GM23338 (cell line): ENCODE results near the gene ANAPC5. TPM values are rescaled to one million over a fixed set of nuclear protein-coding genes. Genes with fewer than 3 reads are reported as not detected.

Experiments
- ATAC-seq: fragments of 200-7000 bp; cut with Tn5 transposase; 3 replicates; pipeline ENCODE4 v1.9.1; 2020
- DNase-seq: peaks from one replicate; pipeline ENCODE4 v3.0.0-alpha.2; 2015; ENCODE audit warnings: low spot score
- H2AFZ ChIP-seq: fragments of 200-600 bp; sonication (generic); 2 replicates; pipeline ENCODE4 v1.8.0; 2016; ENCODE audit warnings: antibody characterized with exemption, mild to moderate bottlenecking, moderate library complexity
- H3F3A ChIP-seq: fragments of 200-600 bp; sonication (generic); replicated peaks from 2 replicates; pipeline ENCODE4 v1.8.0; 2017; ENCODE audit warnings: antibody characterized with exemption, mixed run types, low read depth
- H3K27ac ChIP-seq: fragments of 200-600 bp; sonication (generic); 2 replicates; pipeline ENCODE4 v1.6.1; 2016; ENCODE audit warnings: low read depth
- H3K27me3 ChIP-seq: fragments of 200-600 bp; sonication (generic); 2 replicates; pipeline ENCODE4 v1.8.0; 2016; ENCODE audit warnings: mild to moderate bottlenecking, mixed run types, moderate library complexity; ENCODE audit not compliant: insufficient read depth
- H3K36me3 ChIP-seq: fragments of 200-600 bp; sonication (generic); 2 replicates; pipeline ENCODE4 v1.8.0; 2016; ENCODE audit warnings: mild to moderate bottlenecking; ENCODE audit not compliant: insufficient read depth
- H3K4me1 ChIP-seq: fragments of 200-600 bp; sonication (generic); 2 replicates; pipeline ENCODE4 v1.8.0; 2016; ENCODE audit warnings: mild to moderate bottlenecking, moderate library complexity; ENCODE audit not compliant: insufficient read depth
- H3K4me2 ChIP-seq: fragments of 200-600 bp; sonication (generic); 2 replicates; pipeline ENCODE4 v1.7.1; 2017; ENCODE audit warnings: mixed run types
- H3K4me3 ChIP-seq: fragments of 200-600 bp; sonication (generic); 2 replicates; pipeline ENCODE4 v1.6.1; 2016; ENCODE audit warnings: mixed run types
- H3K79me2 ChIP-seq: fragments of 200-600 bp; sonication (generic); replicated peaks from 2 replicates; pipeline ENCODE4 v1.8.0; 2017; ENCODE audit warnings: mild to moderate bottlenecking; ENCODE audit not compliant: insufficient read depth
- H3K9me2 ChIP-seq: fragments of 200-600 bp; sonication (generic); 2 replicates; pipeline ENCODE4 v1.8.0; 2017; ENCODE audit not compliant: insufficient read depth
- H4K20me1 ChIP-seq: fragments of 200-600 bp; sonication (generic); replicated peaks from 2 replicates; pipeline ENCODE4 v1.8.0; 2017; ENCODE audit warnings: mild to moderate bottlenecking; ENCODE audit not compliant: insufficient read depth
- H3K27ac Mint-ChIP-seq: 2 replicates; pipeline ENCODE4 v1.8.0; 2020; ENCODE audit warnings: inconsistent platforms, mild to moderate bottlenecking, moderate library complexity, mixed read lengths
- H3K27me3 Mint-ChIP-seq: 3 replicates; pipeline ENCODE4 v1.8.0; 2022; ENCODE audit warnings: low read depth, mild to moderate bottlenecking, moderate library complexity, mixed read lengths, inconsistent platforms; ENCODE audit not compliant: insufficient read depth, poor library complexity
- H3K36me3 Mint-ChIP-seq: 3 replicates; pipeline ENCODE4 v1.8.0; 2021; ENCODE audit warnings: low read depth, mild to moderate bottlenecking, inconsistent platforms, moderate library complexity, mixed read lengths
- H3K4me1 Mint-ChIP-seq: 3 replicates; pipeline ENCODE4 v1.8.0; 2020; ENCODE audit warnings: mild to moderate bottlenecking, inconsistent platforms, mixed read lengths
- H3K4me3 Mint-ChIP-seq: 3 replicates; pipeline ENCODE4 v1.8.0; 2021; ENCODE audit warnings: moderate library complexity, mild to moderate bottlenecking, inconsistent platforms, mixed read lengths
- H3K9me3 Mint-ChIP-seq: 3 replicates; pipeline ENCODE4 v1.8.0; 2020; ENCODE audit warnings: moderate library complexity, mild to moderate bottlenecking, inconsistent platforms, mixed read lengths
- CREB1 ChIP-seq: fragments of 250-450 bp; sonication (Bioruptor Pico); IDR thresholded peaks from 2 replicates; pipeline ENCODE4 v1.5.0; 2020; ENCODE audit warnings: low read depth, mild to moderate bottlenecking, moderate library complexity
- EZH2 ChIP-seq: fragments of 200-600 bp; sonication (generic); IDR thresholded peaks from one replicate; pipeline ENCODE4 v1.8.0; 2017; ENCODE audit warnings: antibody characterized with exemption, mild to moderate bottlenecking, low read depth; ENCODE audit not compliant: unreplicated experiment
- EZH2phosphoT487 ChIP-seq: fragments of 200-600 bp; sonication (generic); IDR thresholded peaks from one replicate; pipeline ENCODE4 v1.8.1; 2018; ENCODE audit warnings: antibody characterized with exemption; ENCODE audit not compliant: unreplicated experiment
- JUNB ChIP-seq: IDR thresholded peaks from one replicate; pipeline ENCODE4 v1.6.1; 2016; ENCODE audit warnings: antibody characterized with exemption; ENCODE audit not compliant: unreplicated experiment
- NANOG ChIP-seq: IDR thresholded peaks from 2 replicates; pipeline ENCODE4 v1.6.1; 2016; ENCODE audit warnings: antibody characterized with exemption, borderline replicate concordance
- POLR2AphosphoS5 ChIP-seq: IDR thresholded peaks from 2 replicates; pipeline ENCODE4 v1.6.1; 2016; ENCODE audit warnings: antibody characterized with exemption, low read depth
- STAT1 ChIP-seq: IDR thresholded peaks from one replicate; pipeline ENCODE4 v1.6.1; 2016; ENCODE audit warnings: antibody characterized with exemption; ENCODE audit not compliant: unreplicated experiment
- ZNF114 ChIP-seq: fragments of 250-450 bp; sonication (Bioruptor Pico); IDR thresholded peaks from 2 replicates; pipeline ENCODE4 v1.5.0; 2020; ENCODE audit warnings: mild to moderate bottlenecking, moderate library complexity
- ZNF331 ChIP-seq: fragments of 250-450 bp; sonication (Bioruptor Pico); IDR thresholded peaks from 2 replicates; pipeline ENCODE4 v1.5.0; 2020; ENCODE audit warnings: low read depth, mild to moderate bottlenecking, moderate library complexity
- polyA plus RNA-seq: library from polyadenylated mRNA; unstranded; fragments of >200 nt; fragmentation: Nextera tagmentation; extraction: Ambion mirVana; gene quantifications from 2 replicates; pipeline ENCODE4 v1.2.1, GENCODE V29; 2016
- total RNA-seq: library from RNA; depleted of rRNA; stranded (reverse); fragments of >200 nt; shearing (Covaris generic); gene quantifications from 2 replicates; pipeline ENCODE4 v1.2.3, GENCODE V29; 2014
- TF ChIP-seq, protein P1 (sequence below): IDR thresholded peaks from one replicate; pipeline ENCODE4 v1.6.1; 2018; ENCODE audit warnings: antibody characterized with exemption; ENCODE audit not compliant: unreplicated experiment
- TF ChIP-seq, protein P2 (sequence below): IDR thresholded peaks from 2 replicates; pipeline ENCODE4 v1.6.1; 2016; ENCODE audit warnings: antibody characterized with exemption
- TF ChIP-seq, protein P3 (sequence below): fragments of 250-450 bp; sonication (Bioruptor Pico); IDR thresholded peaks from 2 replicates; pipeline ENCODE4 v1.5.0; 2020; ENCODE audit warnings: mild to moderate bottlenecking, moderate library complexity
- TF ChIP-seq, protein P4 (sequence below), 2 experiments: fragments of 200-600 bp in 1 of 2; sonication (generic) in 1 of 2; conservative IDR thresholded peaks; 2 replicates each; pipeline versions ENCODE4 v1.5.1 to v1.6.1; 2016 to 2017; ENCODE audit warnings: antibody characterized with exemption in 2 of 2, low read depth in 2 of 2, mild to moderate bottlenecking in 2 of 2, moderate library complexity in 1 of 2

Gene ANAPC5
- total and polyA plus RNA-seq, 2 experiments from 2014 or later = 65.9 to 125 TPM

DNA sequence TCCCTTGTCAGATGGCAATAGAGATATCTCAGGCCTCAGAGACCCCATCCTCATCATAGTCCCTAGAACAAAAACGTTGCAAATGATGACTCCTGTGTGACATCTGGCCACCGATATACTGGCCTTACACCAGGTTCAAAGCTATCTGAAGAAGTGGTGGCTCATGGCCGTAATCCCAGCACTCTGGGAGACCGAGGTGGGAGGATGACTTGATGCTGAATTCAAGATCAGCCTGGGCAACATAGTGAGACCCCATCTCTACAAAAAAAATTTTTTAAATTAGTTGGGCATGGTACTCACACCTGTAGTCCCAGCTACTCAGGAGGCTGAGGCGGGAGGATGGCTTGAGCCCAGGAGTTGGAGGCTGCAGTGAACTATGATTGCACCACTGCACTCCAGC is 68.8 kb downstream of the ANAPC5 start:
- H4K20me1 ChIP-seq = no peaks in the 10 kb centered on the region; the same call in 1 of the 2 replicates
- ATAC-seq (no peak), DNase-seq (no peak)
- Mint-ChIP-seq H3K4me3 (no peak overlapping the region), H3K9me3 (no peaks in the 10 kb centered on the region), H3K4me1 (peaks cover 39% of the 10 kb centered on the region), H3K27ac (no peak overlapping the region), H3K27me3 (peaks cover 13% of the 10 kb centered on the region), H3K36me3 (peaks cover 12% of the 10 kb centered on the region; the same call in 2 of the 3 replicates)
- H3K9me2 ChIP-seq = no peaks in the 10 kb centered on the region
- TF ChIP-seq, protein P1, sequence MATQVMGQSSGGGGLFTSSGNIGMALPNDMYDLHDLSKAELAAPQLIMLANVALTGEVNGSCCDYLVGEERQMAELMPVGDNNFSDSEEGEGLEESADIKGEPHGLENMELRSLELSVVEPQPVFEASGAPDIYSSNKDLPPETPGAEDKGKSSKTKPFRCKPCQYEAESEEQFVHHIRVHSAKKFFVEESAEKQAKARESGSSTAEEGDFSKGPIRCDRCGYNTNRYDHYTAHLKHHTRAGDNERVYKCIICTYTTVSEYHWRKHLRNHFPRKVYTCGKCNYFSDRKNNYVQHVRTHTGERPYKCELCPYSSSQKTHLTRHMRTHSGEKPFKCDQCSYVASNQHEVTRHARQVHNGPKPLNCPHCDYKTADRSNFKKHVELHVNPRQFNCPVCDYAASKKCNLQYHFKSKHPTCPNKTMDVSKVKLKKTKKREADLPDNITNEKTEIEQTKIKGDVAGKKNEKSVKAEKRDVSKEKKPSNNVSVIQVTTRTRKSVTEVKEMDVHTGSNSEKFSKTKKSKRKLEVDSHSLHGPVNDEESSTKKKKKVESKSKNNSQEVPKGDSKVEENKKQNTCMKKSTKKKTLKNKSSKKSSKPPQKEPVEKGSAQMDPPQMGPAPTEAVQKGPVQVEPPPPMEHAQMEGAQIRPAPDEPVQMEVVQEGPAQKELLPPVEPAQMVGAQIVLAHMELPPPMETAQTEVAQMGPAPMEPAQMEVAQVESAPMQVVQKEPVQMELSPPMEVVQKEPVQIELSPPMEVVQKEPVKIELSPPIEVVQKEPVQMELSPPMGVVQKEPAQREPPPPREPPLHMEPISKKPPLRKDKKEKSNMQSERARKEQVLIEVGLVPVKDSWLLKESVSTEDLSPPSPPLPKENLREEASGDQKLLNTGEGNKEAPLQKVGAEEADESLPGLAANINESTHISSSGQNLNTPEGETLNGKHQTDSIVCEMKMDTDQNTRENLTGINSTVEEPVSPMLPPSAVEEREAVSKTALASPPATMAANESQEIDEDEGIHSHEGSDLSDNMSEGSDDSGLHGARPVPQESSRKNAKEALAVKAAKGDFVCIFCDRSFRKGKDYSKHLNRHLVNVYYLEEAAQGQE = no peak
- TF ChIP-seq POLR2AphosphoS5 (no peak), EZH2 (no peak), ZNF331 (CRISPR knock-in tag) (no peak), CREB1 (CRISPR knock-in tag) (no peak), EZH2phosphoT487 (no peak), STAT1 (no peak), NANOG (no peak), JUNB (no peak), ZNF114 (CRISPR knock-in tag) (no peak)
- TF ChIP-seq, protein P2, sequence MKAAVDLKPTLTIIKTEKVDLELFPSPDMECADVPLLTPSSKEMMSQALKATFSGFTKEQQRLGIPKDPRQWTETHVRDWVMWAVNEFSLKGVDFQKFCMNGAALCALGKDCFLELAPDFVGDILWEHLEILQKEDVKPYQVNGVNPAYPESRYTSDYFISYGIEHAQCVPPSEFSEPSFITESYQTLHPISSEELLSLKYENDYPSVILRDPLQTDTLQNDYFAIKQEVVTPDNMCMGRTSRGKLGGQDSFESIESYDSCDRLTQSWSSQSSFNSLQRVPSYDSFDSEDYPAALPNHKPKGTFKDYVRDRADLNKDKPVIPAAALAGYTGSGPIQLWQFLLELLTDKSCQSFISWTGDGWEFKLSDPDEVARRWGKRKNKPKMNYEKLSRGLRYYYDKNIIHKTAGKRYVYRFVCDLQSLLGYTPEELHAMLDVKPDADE = no peak
- TF ChIP-seq, protein P3, sequence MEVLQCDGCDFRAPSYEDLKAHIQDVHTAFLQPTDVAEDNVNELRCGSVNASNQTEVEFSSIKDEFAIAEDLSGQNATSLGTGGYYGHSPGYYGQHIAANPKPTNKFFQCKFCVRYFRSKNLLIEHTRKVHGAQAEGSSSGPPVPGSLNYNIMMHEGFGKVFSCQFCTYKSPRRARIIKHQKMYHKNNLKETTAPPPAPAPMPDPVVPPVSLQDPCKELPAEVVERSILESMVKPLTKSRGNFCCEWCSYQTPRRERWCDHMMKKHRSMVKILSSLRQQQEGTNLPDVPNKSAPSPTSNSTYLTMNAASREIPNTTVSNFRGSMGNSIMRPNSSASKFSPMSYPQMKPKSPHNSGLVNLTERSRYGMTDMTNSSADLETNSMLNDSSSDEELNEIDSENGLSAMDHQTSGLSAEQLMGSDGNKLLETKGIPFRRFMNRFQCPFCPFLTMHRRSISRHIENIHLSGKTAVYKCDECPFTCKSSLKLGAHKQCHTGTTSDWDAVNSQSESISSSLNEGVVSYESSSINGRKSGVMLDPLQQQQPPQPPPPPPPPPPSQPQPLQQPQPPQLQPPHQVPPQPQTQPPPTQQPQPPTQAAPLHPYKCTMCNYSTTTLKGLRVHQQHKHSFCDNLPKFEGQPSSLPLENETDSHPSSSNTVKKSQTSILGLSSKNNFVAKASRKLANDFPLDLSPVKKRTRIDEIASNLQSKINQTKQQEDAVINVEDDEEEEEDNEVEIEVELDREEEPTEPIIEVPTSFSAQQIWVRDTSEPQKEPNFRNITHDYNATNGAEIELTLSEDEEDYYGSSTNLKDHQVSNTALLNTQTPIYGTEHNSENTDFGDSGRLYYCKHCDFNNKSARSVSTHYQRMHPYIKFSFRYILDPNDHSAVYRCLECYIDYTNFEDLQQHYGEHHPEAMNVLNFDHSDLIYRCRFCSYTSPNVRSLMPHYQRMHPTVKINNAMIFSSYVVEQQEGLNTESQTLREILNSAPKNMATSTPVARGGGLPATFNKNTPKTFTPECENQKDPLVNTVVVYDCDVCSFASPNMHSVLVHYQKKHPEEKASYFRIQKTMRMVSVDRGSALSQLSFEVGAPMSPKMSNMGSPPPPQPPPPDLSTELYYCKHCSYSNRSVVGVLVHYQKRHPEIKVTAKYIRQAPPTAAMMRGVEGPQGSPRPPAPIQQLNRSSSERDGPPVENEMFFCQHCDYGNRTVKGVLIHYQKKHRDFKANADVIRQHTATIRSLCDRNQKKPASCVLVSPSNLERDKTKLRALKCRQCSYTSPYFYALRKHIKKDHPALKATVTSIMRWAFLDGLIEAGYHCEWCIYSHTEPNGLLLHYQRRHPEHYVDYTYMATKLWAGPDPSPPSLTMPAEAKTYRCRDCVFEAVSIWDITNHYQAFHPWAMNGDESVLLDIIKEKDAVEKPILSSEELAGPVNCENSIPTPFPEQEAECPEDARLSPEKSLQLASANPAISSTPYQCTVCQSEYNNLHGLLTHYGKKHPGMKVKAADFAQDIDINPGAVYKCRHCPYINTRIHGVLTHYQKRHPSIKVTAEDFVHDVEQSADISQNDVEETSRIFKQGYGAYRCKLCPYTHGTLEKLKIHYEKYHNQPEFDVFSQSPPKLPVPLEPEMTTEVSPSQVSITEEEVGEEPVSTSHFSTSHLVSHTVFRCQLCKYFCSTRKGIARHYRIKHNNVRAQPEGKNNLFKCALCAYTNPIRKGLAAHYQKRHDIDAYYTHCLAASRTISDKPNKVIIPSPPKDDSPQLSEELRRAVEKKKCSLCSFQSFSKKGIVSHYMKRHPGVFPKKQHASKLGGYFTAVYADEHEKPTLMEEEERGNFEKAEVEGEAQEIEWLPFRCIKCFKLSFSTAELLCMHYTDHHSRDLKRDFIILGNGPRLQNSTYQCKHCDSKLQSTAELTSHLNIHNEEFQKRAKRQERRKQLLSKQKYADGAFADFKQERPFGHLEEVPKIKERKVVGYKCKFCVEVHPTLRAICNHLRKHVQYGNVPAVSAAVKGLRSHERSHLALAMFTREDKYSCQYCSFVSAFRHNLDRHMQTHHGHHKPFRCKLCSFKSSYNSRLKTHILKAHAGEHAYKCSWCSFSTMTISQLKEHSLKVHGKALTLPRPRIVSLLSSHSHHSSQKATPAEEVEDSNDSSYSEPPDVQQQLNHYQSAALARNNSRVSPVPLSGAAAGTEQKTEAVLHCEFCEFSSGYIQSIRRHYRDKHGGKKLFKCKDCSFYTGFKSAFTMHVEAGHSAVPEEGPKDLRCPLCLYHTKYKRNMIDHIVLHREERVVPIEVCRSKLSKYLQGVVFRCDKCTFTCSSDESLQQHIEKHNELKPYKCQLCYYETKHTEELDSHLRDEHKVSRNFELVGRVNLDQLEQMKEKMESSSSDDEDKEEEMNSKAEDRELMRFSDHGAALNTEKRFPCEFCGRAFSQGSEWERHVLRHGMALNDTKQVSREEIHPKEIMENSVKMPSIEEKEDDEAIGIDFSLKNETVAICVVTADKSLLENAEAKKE = no peak
- TF ChIP-seq, protein P4, sequence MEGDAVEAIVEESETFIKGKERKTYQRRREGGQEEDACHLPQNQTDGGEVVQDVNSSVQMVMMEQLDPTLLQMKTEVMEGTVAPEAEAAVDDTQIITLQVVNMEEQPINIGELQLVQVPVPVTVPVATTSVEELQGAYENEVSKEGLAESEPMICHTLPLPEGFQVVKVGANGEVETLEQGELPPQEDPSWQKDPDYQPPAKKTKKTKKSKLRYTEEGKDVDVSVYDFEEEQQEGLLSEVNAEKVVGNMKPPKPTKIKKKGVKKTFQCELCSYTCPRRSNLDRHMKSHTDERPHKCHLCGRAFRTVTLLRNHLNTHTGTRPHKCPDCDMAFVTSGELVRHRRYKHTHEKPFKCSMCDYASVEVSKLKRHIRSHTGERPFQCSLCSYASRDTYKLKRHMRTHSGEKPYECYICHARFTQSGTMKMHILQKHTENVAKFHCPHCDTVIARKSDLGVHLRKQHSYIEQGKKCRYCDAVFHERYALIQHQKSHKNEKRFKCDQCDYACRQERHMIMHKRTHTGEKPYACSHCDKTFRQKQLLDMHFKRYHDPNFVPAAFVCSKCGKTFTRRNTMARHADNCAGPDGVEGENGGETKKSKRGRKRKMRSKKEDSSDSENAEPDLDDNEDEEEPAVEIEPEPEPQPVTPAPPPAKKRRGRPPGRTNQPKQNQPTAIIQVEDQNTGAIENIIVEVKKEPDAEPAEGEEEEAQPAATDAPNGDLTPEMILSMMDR (conservative IDR thresholded peaks at IDR 0.05; ENCODE audit: low read depth in 2 of 2) = no peak
- 0 out of 2 replicates have a peak, but pooled peaks cover 7% of the 10 kb centered on the region for H3K79me2 ChIP-seq
- H3K4me1 ChIP-seq = peaks cover 20% of the 10 kb centered on the region
- H3K36me3 ChIP-seq = no peaks in the 10 kb centered on the region
- no peak overlapping the region for H3K27ac ChIP-seq
- no peak overlapping the region for H3K4me3 ChIP-seq
- no peak overlapping the region for H2AFZ ChIP-seq
- no peak overlapping the region for H3K4me2 ChIP-seq
- H3F3A ChIP-seq = peaks cover 6% of the 10 kb centered on the region; the same call in 1 of the 2 replicates
- no peaks in the 10 kb centered on the region for H3K27me3 ChIP-seq
